ENCODE measurements around the gene CRBN. TPM values are rescaled to one million over a fixed set of nuclear protein-coding genes. Genes with fewer than 3 reads are reported as not detected.

CRBN gene
- total RNA-seq, 2 donors from 2014 or later = 35.3 to 36.8 TPM

DNA sequence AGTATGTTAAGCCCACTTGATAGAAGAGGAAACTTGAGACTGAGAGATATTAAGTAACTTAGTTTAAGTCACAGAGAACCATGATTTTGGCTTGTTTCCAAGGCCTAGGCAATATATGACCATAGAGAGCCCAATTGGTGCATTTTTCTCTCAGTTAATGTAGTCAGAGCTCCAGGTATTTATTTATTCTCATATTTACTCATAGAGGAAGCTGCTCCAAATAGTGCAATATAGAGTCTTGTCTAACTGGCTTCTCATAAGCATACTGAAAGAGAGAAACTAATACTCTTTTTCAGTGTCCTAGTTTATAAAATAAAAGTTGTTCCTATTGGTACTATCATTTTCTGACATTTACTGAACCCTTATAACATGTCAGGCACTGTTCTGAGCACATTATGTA, 37.6 kb downstream of the CRBN start:
- peaks cover 91% of the 10 kb centered on the region for H3K36me3 ChIP-seq (ENCODE audit: control insufficient read depth, insufficient read depth, low read length)
- H3K27me3 Mint-ChIP-seq (ENCODE audit: insufficient read depth) = no peaks in the 10 kb centered on the region

DNA sequence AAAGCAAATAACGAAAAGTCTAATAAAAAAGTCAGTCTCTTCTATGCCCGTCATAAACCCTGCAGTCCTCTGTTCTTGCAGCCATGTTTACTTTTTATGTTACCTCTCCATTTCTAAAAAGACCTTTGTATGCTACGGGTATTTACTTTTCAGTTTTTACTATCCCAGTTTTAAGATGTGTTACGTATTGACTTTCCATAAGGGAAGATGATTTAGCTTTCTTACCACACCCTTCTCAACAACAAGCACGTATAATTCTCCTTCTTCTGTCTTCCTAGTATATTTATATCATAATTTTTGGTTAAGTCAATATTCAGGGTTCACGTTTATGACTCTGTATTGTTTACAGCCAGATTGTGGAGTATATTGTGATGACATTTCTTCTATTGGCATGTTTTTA, 42.0 kb downstream of the CRBN start:
- Mint-ChIP-seq H3K4me3 (no peak overlapping the region), H3K4me1 (peaks cover 2% of the 10 kb centered on the region), H3K36me3 (ENCODE audit: low read depth) (peaks cover 62% of the 10 kb centered on the region), H3K27ac (no peak overlapping the region), H3K9me3 (no peaks in the 10 kb centered on the region), H3K27me3 (ENCODE audit: insufficient read depth) (no peaks in the 10 kb centered on the region)
- Histone ChIP-seq H3K4me1 (ENCODE audit: control insufficient read depth, insufficient read depth, low read length) (no peaks in the 10 kb centered on the region), H3K9ac (ENCODE audit: extremely low read depth, low read length, poor library complexity, severe bottlenecking) (no peak overlapping the region), H3K27ac (ENCODE audit: low read depth, low read length) (no peak overlapping the region), H3K27me3 (ENCODE audit: control insufficient read depth, insufficient read depth, low read length, poor library complexity, severe bottlenecking) (no peaks in the 10 kb centered on the region), H3K36me3 (ENCODE audit: control insufficient read depth, insufficient read depth, low read length) (peaks cover 69% of the 10 kb centered on the region), H3K9me3 (ENCODE audit: control insufficient read depth, low read length) (no peaks in the 10 kb centered on the region), H3K4me3 (ENCODE audit: low read length) (no peak overlapping the region)
- whole genome bisulfite sequencing, 2 experiments (ENCODE audit: insufficient coverage in 1 of 2, insufficient read length in 1 of 2) = 97 to 98% methylated on average over 2 to 4 of the region's 6 CpGs
- TF ChIP-seq, protein P1, sequence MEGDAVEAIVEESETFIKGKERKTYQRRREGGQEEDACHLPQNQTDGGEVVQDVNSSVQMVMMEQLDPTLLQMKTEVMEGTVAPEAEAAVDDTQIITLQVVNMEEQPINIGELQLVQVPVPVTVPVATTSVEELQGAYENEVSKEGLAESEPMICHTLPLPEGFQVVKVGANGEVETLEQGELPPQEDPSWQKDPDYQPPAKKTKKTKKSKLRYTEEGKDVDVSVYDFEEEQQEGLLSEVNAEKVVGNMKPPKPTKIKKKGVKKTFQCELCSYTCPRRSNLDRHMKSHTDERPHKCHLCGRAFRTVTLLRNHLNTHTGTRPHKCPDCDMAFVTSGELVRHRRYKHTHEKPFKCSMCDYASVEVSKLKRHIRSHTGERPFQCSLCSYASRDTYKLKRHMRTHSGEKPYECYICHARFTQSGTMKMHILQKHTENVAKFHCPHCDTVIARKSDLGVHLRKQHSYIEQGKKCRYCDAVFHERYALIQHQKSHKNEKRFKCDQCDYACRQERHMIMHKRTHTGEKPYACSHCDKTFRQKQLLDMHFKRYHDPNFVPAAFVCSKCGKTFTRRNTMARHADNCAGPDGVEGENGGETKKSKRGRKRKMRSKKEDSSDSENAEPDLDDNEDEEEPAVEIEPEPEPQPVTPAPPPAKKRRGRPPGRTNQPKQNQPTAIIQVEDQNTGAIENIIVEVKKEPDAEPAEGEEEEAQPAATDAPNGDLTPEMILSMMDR (conservative IDR thresholded peaks at IDR 0.05) = no peak
- DNase-seq = no peak

More for the DNA sequence above, 37.6 kb downstream of the CRBN start:
- Mint-ChIP-seq H3K9me3 (no peaks in the 10 kb centered on the region), H3K4me1 (no peaks in the 10 kb centered on the region), H3K36me3 (ENCODE audit: low read depth) (peaks cover 83% of the 10 kb centered on the region), H3K27ac (no peak overlapping the region), H3K4me3 (no peak overlapping the region)
- DNase-seq = no peak
- Histone ChIP-seq H3K9me3 (ENCODE audit: control insufficient read depth, low read length) (no peaks in the 10 kb centered on the region), H3K9ac (ENCODE audit: extremely low read depth, low read length, poor library complexity, severe bottlenecking) (no peak overlapping the region), H3K4me3 (ENCODE audit: low read length) (no peak overlapping the region), H3K27me3 (ENCODE audit: control insufficient read depth, insufficient read depth, low read length, poor library complexity, severe bottlenecking) (no peaks in the 10 kb centered on the region), H3K4me1 (ENCODE audit: control insufficient read depth, insufficient read depth, low read length) (no peaks in the 10 kb centered on the region), H3K27ac (ENCODE audit: low read depth, low read length) (no peak overlapping the region)
- TF ChIP-seq, protein P1 (conservative IDR thresholded peaks at IDR 0.05) = no peak

DNA sequence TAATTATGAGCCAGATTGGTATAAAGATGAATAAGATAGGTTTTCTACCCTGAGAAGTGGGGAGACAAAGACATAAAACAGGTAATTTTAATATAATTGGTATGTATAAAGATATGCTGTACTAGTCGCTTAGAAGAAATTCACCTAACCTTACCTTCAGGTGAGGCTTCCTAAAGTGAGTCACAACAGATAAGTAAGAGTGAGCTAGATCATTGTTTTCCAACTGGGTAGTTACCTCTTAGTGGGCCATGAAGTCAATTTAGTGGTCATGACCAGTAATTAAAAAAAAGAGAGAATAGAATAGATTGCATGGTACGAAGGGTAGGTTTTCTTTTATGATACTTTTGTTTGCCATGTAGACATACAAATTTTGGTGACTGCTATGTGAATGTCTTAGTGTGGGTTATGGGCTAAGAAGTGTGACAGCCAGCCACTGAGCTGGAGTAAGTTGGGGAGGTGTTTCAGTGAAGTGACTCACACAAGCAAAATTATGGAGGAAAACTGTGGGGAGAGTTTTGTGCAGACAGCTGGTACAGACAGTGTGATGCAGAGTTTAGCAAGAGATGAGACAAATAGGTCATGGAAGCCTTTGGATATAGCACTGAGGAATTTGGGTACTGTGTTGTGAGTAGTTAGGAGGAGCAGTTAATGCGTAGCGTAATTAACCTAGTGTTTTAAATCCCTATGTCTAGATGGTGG, 44.6 kb downstream of the CRBN start:
- Histone ChIP-seq H3K27ac (ENCODE audit: low read depth, low read length) (no peak overlapping the region), H3K4me3 (ENCODE audit: low read length) (no peak overlapping the region), H3K27me3 (ENCODE audit: control insufficient read depth, insufficient read depth, low read length, poor library complexity, severe bottlenecking) (no peaks in the 10 kb centered on the region), H3K9me3 (ENCODE audit: control insufficient read depth, low read length) (peaks cover 8% of the 10 kb centered on the region), H3K9ac (ENCODE audit: extremely low read depth, low read length, poor library complexity, severe bottlenecking) (no peak overlapping the region), H3K36me3 (ENCODE audit: control insufficient read depth, insufficient read depth, low read length) (peaks cover 60% of the 10 kb centered on the region), H3K4me1 (ENCODE audit: control insufficient read depth, insufficient read depth, low read length) (no peaks in the 10 kb centered on the region)
- Mint-ChIP-seq H3K4me3 (no peak overlapping the region), H3K27ac (no peak overlapping the region), H3K4me1 (peaks cover 2% of the 10 kb centered on the region), H3K27me3 (ENCODE audit: insufficient read depth) (no peaks in the 10 kb centered on the region), H3K36me3 (ENCODE audit: low read depth) (peaks cover 54% of the 10 kb centered on the region), H3K9me3 (peaks cover 4% of the 10 kb centered on the region)
- TF ChIP-seq, protein P1 (conservative IDR thresholded peaks at IDR 0.05) = no peak
- no peak for DNase-seq
- WGBS, 2 experiments (ENCODE audit: insufficient coverage in 1 of 2, insufficient read length in 1 of 2) = 92 to 100% methylated on average over 2 to 4 of the region's 4 CpGs

All from endodermal cell (in vitro differentiated cells).